Neural cell (in vitro differentiated cells): Measurements from ENCODE around the gene METTL9. TPM values are rescaled to one million over a fixed set of nuclear protein-coding genes. Genes with fewer than 3 reads are reported as not detected.

Experiments used
- H2AFZ ChIP-seq: fragments of 200-600, 300-800 bp; sonication (generic), shearing (Covaris generic); 2 replicates; pipeline ENCODE4 v1.6.0; 2014; ENCODE audit warnings: low read depth, mild to moderate bottlenecking, antibody characterized with exemption, low read length, moderate library complexity
- H3F3A ChIP-seq: fragments of 200-600 bp; shearing (Covaris generic); 2 replicates; pipeline ENCODE4 v1.6.1; 2016; ENCODE audit warnings: mild to moderate bottlenecking, moderate library complexity, mixed read lengths, antibody characterized with exemption, low read length; ENCODE audit not compliant: insufficient read depth, poor library complexity, severe bottlenecking
- H3K27ac ChIP-seq: fragments of 200-600, 300-800 bp; sonication (generic), shearing (Covaris generic); 2 replicates; pipeline ENCODE4 v1.5.1; 2014; ENCODE audit warnings: mild to moderate bottlenecking, low read length, moderate library complexity
- H3K27me3 ChIP-seq: fragments of 300-800, 200-600 bp; sonication (generic), shearing (Covaris generic); 2 replicates; pipeline ENCODE4 v1.6.0; 2014; ENCODE audit warnings: mild to moderate bottlenecking, low read depth, low read length, moderate library complexity; ENCODE audit not compliant: insufficient read depth
- H3K36me3 ChIP-seq: fragments of 300-800, 200-600 bp; sonication (generic), shearing (Covaris generic); 2 replicates; pipeline ENCODE4 v1.5.1; 2014; ENCODE audit warnings: mild to moderate bottlenecking, antibody characterized with exemption, low read length, moderate library complexity; ENCODE audit not compliant: insufficient read depth
- H3K4me2 ChIP-seq: fragments of 300-800, 200-600 bp; sonication (generic), shearing (Covaris generic); 2 replicates; pipeline ENCODE4 v1.6.0; 2014; ENCODE audit warnings: mild to moderate bottlenecking, low read length
- H3K4me3 ChIP-seq: fragments of 300-800, 200-600 bp; sonication (generic), shearing (Covaris generic); 2 replicates; pipeline ENCODE4 v1.5.1; 2014; ENCODE audit warnings: mild to moderate bottlenecking, low read length, moderate library complexity
- H3K79me2 ChIP-seq: fragments of 200-600 bp; shearing (Covaris generic); replicated peaks from 2 replicates; pipeline ENCODE4 v1.6.0; 2014; ENCODE audit warnings: mild to moderate bottlenecking, low read length, moderate library complexity; ENCODE audit not compliant: insufficient read depth
- H3K9ac ChIP-seq: fragments of 300-800, 200-600 bp; sonication (generic), shearing (Covaris generic); 2 replicates; pipeline ENCODE4 v1.6.1; 2016; ENCODE audit warnings: mild to moderate bottlenecking, low read length, mixed read lengths
- H3K9me2 ChIP-seq: fragments of 200-600 bp; shearing (Covaris generic); 2 replicates; pipeline ENCODE4 v1.6.1; 2016; ENCODE audit warnings: mild to moderate bottlenecking, low read length, mixed read lengths; ENCODE audit not compliant: insufficient read depth
- H3K9me3 ChIP-seq: fragments of 200-600, 300-800 bp; sonication (generic), shearing (Covaris generic); 2 replicates; pipeline ENCODE4 v1.6.1; 2016; ENCODE audit warnings: mild to moderate bottlenecking, mixed run types, low read length, moderate library complexity, mixed read lengths
- H4K20me1 ChIP-seq: fragments of 200-600 bp; shearing (Covaris generic); 2 replicates; pipeline ENCODE4 v1.6.1; 2016; ENCODE audit warnings: mild to moderate bottlenecking, mixed run types; ENCODE audit not compliant: insufficient read depth
- CTCF ChIP-seq: fragments of 450-650 bp; IDR thresholded peaks from 2 replicates; pipeline ENCODE4 v1.5.1; 2014; ENCODE audit warnings: antibody characterized with exemption, mild to moderate bottlenecking, moderate library complexity; ENCODE audit not compliant: poor library complexity, severe bottlenecking
- EP300 ChIP-seq: fragments of 450-650 bp; conservative IDR thresholded peaks from 2 replicates; pipeline ENCODE4 v1.6.1; 2014; ENCODE audit warnings: antibody characterized with exemption, mild to moderate bottlenecking, moderate library complexity; ENCODE audit not compliant: poor library complexity, severe bottlenecking
- EZH2 ChIP-seq: fragments of 200-600, 300-800 bp; shearing (Covaris generic), sonication (generic); IDR thresholded peaks from 2 replicates; pipeline ENCODE4 v1.6.1; 2014; ENCODE audit warnings: antibody characterized with exemption, low read length, borderline replicate concordance, mild to moderate bottlenecking; ENCODE audit not compliant: insufficient read depth, poor library complexity, severe bottlenecking
- MXI1 ChIP-seq: fragments of 450-650 bp; conservative IDR thresholded peaks from 2 replicates; pipeline ENCODE4 v1.6.1; 2014; ENCODE audit warnings: antibody characterized with exemption, mild to moderate bottlenecking; ENCODE audit not compliant: poor library complexity, severe bottlenecking
- POLR2AphosphoS5 ChIP-seq: IDR thresholded peaks from 2 replicates; pipeline ENCODE4 v1.6.1; 2012
- RAD21 ChIP-seq: fragments of 450-650 bp; conservative IDR thresholded peaks from 2 replicates; pipeline ENCODE4 v1.6.1; 2014; ENCODE audit warnings: antibody characterized with exemption, mild to moderate bottlenecking, moderate library complexity
- REST ChIP-seq: IDR thresholded peaks from 2 replicates; pipeline ENCODE4 v1.6.1; 2012; ENCODE audit warnings: borderline replicate concordance
- SMC3 ChIP-seq: fragments of 450-650 bp; conservative IDR thresholded peaks from 2 replicates; pipeline ENCODE4 v1.6.1; 2014; ENCODE audit warnings: antibody characterized with exemption, mild to moderate bottlenecking, moderate library complexity; ENCODE audit not compliant: poor library complexity
- TAF1 ChIP-seq: IDR thresholded peaks from 2 replicates; pipeline ENCODE4 v1.6.1; 2012; ENCODE audit warnings: low read depth
- polyA plus RNA-seq: library from polyadenylated mRNA; depleted of rRNA; stranded (reverse); fragments of >200 nt; gene quantifications from 2 replicates; pipeline ENCODE4 v1.2.3, GENCODE V29; 2014

METTL9 gene
- polyA plus RNA-seq, 1 donor from 2014 or later: 483 TPM

- H3K4me2 ChIP-seq: no peak within 1 kb of the TSS
- no peak for TF ChIP-seq CTCF
- TF ChIP-seq REST: no peak
- TF ChIP-seq RAD21: no peak
- no peak for TF ChIP-seq EP300
- no peak for TF ChIP-seq TAF1
- no peak for TF ChIP-seq MXI1
- no peak for TF ChIP-seq SMC3
- TF ChIP-seq POLR2AphosphoS5: no peak
- TF ChIP-seq EZH2: no peak
- H3K27ac ChIP-seq: no peak within 1 kb of the TSS
- H4K20me1 ChIP-seq: no peaks in the 10 kb centered on the region
- no peak within 1 kb of the TSS for H3K9ac ChIP-seq
- no peaks in the 10 kb centered on the region for H3K79me2 ChIP-seq
- no peaks in the 10 kb centered on the region for H3K36me3 ChIP-seq
- H3K4me3 ChIP-seq: no peak within 1 kb of the TSS
- H3K9me2 ChIP-seq: no peaks in the 10 kb centered on the region
- H3F3A ChIP-seq: no peaks in the 10 kb centered on the region
- no peak within 1 kb of the TSS for H2AFZ ChIP-seq
- H3K27me3 ChIP-seq: no peaks in the 10 kb centered on the region
- no peaks in the 10 kb centered on the region for H3K9me3 ChIP-seq
These were observed 64.7 kb downstream of the METTL9 start, which contains the start of gene OTOA for GRCh38 chr16:21663889-21664647. Gene OTOA (plus strand): TSS chr16:21663968. CDS start chr16:21678515, 14,547 bp downstream.

DNA sequence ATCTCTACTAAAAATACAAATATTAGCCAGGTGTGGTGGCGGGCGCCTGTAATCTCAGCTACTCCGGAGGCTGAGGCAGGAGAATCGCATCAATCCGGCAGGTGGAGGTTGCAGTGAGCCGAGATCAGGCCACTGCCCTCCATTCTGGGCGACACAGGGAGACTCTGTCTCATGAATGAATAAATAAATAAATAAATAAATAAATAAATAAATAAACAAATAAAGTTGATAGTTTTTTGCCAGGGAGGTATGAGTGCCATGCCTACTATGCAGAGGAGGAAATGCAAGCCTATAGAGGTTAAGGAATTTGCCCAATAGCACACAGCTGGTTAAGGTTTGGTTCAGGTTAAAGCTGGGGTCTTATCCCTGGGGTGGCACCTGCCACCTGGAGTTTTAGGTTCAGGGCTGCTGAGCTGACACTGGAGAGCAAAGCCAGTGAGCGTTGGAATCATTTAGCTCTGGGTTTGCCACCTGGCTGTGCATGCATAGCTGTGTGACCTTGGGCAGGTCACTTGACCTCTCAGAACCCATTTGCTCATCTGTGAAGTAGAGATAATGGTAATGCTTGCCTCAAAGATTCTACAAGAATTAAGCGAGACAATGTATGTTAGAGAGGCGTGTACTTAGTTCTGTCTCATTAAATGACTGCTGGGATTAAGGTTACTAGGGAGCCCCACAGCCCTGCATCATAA, 65.6 kb downstream of the METTL9 start:
- Histone ChIP-seq H3K9me2 (no peaks in the 10 kb centered on the region), H2AFZ (no peak overlapping the region), H3K4me3 (no peak overlapping the region), H4K20me1 (no peaks in the 10 kb centered on the region), H3K9ac (no peak overlapping the region), H3K4me2 (no peak overlapping the region), H3K27me3 (no peaks in the 10 kb centered on the region), H3K9me3 (no peaks in the 10 kb centered on the region), H3F3A (no peaks in the 10 kb centered on the region), H3K36me3 (no peaks in the 10 kb centered on the region), H3K79me2 (no peaks in the 10 kb centered on the region), H3K27ac (no peak overlapping the region)
- TF ChIP-seq EP300: no peak
- TF ChIP-seq TAF1: no peak
- TF ChIP-seq POLR2AphosphoS5: no peak
- TF ChIP-seq SMC3: no peak
- no peak for TF ChIP-seq REST
- TF ChIP-seq CTCF: no peak
- no peak for TF ChIP-seq EZH2
- no peak for TF ChIP-seq RAD21
- TF ChIP-seq MXI1: no peak
